NCI-H1694 (cell line): ENCODE results near the gene DNAH3.
"Not testable (repeated sequence)": the region's sequence is repeated elsewhere in the genome, so short reads cannot be mapped to it uniquely, and the experiment has no call there.

ENCODE experiments used
- DNase-seq: peaks from one replicate; lab custom pipeline; 2025; lab: John Stamatoyannopoulos, UW

DNAH3 gene

DNA sequence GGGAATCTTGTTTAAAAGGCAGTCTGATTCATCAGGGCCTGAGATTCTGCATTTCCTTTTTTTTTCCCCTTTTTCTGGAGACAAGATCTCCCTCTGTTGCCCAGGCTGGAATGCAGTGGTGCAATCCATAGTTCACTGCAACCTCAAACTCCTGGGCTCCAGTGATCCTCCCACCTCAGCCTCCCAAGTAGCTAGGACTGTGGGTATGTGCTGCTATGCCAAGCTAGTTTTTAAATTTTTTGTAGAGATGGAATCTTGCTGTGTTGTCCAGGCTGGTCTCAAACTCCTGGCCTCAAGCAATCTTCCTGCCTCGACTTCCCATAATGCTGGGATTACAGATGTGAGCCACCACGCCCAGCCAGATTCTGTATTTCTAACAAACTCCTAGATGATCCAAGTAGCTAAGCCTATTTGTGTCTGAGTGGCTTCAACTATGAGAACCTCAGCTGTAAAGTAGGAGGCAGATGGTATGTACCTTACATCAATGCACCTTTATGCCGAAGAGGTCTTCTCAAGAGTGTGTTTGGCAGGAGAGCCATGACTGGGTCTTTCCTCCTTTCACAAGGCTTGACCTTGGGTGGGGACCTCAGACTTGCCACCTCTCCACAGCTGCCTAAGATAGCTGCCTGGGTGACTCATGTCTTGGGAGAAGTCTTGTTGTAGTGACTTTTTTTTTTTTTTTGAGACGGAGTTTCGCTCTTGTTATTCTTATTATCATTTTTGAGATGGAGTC lies 18.8 kb upstream of the DNAH3 start:
- DNase-seq, result no peak

DNA sequence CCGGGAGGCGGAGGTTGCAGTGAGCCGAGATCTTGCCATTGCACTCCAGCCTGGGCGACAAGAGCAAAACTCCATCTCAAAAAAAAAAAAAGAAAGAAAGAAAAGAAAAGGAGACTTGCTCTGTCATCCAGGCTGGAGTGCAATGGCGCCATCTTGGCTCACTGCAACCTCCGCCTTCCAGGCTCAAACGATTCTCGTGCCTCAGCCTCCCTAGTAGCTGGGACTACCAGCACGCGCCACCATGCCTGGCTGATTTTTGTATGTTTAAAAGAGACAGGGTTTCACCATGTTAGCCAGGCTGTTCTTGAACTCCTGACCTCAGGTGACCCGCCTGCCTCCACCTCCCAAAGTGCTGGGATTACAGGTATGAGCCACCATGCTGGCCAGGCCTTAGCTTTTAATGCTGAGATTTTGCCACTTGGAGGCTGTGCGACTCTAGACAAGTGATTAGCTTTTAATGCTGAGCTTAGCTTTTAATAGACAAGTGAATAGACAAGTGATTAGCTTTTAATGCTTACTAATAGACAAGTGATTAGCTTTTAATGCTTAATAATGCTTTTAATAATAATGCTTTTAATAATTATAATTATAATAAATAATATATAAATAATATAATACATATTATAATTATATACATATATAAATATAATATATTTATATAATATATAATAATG lies 17.4 kb upstream of the DNAH3 start:
- no peak for DNase-seq

DNA sequence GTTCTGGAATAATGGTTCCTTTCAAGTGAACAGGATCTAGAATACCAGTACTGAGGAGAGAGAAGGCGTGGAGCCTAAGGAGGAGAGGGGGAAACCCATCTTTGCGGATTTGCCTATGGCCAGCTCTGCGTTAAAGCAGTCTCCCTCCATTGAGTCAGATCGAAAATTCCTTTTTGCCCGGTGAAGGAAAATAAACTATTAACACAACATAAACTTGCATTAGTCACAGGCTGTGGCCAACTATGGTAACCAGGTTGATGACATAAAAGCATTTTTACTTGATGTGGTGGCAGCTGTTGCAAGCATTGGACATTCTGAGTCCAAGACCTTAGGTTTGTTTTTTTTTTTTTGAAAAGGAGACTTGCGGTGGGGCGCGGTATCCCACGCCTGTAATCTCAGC lies 16.7 kb upstream of the DNAH3 start:
- no peak for DNase-seq

DNA sequence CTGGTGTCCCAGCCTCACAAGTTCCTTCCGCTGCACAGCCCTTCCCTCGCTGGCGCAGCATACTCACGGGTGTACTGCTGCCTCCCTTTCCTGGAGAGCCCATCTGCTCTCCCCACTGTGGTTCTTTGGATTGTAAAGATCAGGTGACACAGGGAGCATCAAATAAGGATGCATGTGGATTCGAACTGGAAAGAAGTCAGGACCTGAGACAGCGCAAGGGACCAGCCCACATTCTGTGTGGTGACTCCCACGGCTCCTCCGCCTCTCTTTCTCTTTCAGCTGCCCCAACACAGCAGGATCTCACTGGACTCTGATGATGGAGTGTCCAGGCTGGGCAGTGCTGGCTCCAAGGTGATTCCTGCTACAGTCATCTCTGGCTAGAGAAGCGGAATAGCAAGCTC lies 15.9 kb upstream of the DNAH3 start:
- no peak for DNase-seq

DNA sequence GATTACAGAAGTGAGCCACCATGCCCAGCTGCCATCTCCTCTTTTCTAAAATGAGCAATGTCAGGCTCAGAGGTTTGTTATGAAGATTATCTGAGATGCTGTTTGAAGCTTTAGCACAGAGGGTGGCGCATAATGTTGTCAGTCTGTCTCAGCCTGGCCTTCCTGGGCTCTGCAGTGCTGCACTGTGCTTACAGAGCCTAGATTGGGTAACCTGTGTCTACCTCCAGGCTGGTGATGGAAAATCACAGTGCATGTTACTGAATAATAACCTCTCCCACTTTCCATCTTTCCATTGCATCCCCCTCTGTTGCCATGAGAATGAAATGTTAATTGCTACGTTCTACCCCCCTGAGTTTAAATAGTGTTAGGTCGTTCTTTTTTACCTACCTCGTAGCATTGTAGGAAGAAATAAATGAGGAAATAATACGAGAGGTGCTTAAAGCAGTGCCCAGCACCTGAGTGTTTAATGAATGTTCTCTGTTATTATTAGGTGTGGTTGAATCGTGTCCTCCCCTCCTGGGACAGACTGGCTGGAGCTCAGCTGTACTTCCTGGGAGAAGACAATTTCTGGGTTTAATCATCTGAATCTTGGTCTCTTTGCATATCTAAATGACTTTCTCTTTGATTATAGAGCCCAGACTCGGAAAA lies 14.0 kb upstream of the DNAH3 start:
- DNase-seq, result no peak

DNA sequence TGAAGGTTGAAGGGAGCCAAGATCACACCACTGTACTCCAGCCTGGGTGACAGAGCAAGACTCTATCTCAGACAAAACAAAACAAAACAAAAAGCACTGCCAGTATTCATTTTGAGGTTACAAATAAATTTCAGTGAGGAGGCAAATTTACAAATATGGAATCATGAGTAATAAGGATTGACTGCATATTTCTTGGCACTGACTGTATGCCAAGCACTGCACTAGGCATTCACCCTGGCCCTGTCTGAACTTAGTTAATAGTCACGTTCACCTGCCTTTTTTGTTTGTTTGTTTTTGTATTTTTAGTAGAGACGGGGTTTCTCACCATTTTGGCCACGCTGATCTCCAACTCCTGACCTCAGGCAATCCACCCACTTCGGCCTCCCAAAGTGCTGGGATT lies 12.9 kb upstream of the DNAH3 start:
- no peak for DNase-seq

DNA sequence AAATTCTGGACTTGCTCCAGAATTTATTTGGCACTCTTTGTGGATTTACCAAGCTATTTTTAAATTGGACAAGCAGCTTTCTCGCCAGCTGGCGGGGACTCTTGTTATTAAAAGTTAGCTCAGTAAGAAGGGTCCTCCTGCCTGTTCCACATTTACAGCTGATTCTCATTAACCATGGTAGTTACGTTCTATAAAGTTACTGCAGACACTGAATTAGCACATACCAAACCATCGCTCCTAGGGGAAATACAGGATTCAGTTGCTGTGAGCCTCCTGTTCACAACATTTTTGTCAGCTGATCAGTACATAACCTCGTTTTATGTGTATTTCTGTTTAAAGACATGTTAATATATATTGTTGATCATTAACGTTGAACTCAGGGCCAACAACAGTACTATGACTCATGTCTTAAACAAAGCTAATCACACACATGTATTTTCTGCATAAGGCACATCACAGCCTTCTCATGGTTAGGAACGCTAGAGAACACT lies 12.1 kb upstream of the DNAH3 start:
- peak; percentile 59 for DNase-seq

DNA sequence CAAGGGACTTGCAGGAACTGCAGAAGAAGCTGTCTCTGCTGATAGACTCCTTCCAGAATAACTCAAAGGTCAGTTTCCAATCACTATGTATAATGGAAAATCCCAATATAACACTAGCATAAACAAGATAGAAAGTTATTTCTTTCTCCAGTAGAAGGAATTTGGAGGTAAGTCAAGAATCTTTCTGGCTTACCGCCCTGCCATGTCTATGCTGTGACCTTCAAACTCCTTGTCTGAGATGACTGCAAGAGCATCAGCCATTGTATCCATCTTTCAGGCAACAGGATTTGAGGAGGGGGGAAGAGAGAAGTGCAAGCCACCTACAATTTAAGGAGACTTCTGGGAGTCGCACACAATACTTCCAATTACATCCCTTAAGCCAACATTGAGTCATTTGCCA lies 10.6 kb upstream of the DNAH3 start:
- no peak for DNase-seq

DNA sequence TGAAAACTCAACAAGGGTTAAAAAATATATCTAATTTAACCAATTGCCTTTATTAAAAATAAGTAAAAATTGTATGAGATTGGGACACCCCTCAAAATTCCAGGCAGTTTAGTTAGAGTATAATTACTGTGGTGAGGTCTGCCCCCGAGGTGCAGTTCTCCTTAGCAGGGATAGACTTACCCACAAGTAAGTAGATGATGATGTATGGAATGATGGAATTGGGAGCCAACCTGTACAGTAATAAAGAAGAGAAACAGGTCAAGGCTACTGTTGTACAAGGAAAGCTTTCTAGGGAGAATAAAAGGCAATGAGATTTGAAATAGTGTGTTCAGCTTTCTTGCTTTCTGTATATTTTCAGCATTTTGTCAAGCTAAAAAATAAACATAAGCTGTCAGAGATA lies 9.6 kb upstream of the DNAH3 start:
- no peak for DNase-seq

DNA sequence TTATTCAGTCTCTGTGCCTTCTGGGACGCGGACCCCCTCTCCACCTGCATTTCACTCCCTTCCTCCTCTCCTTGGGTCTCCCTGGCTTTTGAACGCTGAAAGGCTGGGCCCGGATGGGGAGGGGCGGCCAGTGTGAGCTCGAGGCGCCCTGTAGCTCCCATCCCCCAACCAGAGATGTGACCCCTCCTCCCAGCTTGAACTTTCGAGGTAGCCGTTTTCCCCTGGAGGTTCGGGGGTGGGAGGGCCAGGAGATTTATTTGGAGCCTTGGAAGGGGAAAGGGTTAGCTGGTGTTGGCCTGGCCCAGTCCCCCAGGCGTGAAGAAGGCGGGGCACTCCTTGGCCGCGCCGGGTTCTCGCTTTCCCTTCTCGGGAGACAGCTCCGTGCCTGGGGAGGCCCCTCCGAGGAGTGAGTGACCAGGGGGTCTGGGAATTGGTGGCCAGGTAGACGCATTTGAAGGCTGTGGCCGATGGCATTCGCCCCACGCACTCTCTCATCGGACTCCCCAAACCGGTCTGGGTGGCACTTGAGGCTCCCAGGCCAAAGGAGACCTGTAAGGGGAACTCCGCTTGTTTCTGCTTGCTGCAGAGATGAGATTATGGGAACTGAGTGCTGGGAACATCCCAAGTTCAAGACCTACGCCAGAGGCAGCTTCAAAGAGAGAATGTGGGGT lies 8.8 kb upstream of the DNAH3 start:
- no peak for DNase-seq

DNA sequence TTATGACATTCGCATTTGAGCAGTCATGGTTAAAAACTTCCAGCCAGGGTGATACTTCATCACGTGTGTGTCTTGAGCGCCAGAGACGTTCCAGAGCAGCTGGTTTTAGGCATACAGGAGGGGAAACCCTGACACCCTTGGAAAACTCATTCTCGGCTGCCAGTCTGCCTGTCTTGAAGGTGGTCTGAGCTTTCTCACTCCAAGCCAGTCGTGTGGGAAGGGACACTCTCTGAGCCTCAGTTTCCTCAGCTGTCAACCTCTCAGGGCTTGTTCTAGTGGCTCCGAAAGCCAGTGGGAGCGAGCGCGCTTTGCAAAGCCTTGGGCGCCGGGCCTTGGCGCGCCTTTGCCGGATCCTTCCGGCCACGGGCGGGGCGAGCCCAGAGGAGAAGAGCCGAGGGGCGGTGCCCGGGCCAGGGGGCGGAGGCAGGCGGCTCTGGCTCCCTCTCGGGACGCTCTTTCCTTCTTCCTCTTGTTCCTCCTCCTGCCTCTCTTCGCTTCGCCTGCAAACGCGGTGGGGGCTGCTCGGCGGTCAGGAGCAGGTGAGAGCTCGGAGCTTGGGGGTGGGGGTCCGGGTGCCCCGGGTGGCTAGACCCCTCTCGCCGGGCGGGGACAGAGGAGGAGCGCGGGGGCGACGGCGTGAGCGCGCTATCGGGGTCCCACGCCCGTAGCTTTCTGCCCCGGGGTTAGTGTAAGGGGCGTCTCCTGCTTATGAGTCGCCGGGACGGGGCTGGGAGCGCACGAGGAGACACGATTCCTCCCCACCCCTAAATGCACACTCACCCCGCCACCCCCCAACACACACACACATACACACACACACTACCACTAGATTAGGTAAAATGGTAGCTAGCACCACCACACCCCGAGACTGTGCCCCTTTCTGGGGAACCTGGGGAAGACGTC lies 7.8 kb upstream of the DNAH3 start, which contains the start of gene LDAF1:
TSS of gene LDAF1 (plus strand) at position 467 of the 903 bp plus-strand sequence. CDS start 2,509 bp downstream, outside the sequence.
- no peak for DNase-seq

DNA sequence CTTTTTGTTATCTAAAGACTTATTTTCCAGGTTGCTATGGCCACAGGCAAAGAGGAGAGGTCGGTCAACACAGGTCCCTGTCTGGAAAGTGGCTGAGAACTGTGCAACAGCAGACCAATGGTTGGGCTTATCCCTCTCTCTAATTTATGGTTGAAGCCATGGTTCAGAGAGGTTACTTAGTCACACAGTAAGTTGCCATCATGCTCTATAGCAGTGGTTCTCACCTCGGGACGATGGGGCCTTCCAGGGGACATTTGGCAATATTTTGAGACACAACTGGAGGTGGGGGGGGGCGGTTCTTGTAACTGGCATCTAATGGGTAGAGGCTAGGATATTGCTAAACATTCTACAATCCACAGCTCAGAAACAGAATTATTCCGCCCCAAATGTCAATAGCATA lies 7.0 kb upstream of the DNAH3 start:
- no peak for DNase-seq

DNA sequence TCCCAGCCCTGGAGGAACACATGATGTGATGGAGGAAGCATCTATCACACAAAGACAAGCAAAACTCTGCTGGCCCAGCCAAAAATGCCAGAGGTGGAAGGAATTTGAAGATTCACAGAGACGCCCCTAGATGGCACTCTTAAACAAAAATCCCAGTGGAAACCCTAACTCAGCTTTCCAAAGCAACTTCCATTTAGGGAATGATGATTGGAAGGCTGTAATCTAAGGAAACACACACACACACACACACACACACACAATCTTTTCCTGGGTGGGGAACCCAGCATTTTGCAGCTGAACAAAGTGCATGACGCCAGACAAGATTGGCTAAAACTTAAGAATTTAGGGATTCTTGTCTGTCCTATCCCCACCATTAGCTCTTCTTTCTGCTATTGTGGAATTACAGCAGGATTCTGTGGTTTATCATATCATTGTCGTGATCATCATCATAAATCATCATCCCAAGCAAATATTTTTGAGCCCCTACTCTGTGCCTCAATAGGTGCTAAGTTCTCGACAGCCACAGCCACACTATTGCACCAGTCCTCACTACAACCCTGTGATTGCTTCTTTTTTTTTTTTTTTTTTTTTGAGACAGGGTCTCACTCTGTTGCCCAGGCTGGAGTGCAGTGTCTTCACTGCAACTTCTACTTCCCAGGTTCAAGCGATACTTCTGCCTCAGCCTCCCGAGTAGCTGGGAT lies 6.3 kb upstream of the DNAH3 start:
- peak; percentile 57 for DNase-seq

DNA sequence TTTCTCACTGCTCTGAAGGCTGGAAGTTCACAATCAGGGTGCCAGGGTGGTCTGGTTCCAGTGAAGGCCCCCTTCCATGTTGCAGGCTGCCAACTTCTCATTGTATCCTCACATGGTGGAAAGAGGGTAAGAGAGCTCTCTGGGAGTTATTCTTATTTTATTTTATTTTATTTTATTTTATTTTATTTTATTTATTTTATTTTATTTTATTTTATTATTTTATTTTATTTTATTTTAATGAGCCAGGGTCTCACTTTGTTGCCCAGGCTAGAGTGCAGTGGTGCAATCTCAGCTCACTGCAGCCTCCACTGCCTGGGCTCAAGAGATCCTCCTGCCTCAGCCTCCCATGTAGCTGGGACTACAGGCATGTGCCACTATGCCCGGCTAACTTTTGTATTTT lies 5.4 kb upstream of the DNAH3 start:
- DNase-seq, result not testable (repeated sequence)

DNA sequence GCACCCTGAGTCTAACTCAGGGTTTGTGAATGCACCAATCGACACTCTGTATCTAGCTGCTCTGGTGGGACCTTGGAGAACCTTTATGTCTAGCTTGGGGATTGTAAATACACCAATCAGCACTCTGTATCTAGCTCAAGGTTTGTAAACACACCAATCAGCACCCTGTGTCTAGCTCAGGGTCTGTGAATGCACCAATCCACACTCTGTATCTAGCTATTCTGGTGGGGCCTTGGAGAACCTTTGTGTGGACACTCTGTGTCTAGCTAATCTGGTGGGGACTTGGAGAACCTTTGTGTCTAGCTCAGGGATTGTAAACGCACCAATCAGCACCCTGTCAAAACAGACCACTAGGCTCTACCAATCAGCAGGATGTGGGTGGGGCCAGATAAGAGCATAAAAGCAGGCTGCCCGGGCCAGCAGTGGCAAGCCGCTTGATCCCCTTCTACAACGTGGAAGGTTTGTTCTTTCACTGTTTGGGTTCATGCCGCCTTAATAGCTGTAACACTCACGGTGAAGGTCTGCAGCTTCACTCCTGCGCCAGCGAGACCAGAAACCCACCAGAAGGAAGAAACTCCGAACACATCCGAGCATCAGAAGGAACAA lies 2.6 kb upstream of the DNAH3 start:
- not testable (repeated sequence) for DNase-seq

DNA sequence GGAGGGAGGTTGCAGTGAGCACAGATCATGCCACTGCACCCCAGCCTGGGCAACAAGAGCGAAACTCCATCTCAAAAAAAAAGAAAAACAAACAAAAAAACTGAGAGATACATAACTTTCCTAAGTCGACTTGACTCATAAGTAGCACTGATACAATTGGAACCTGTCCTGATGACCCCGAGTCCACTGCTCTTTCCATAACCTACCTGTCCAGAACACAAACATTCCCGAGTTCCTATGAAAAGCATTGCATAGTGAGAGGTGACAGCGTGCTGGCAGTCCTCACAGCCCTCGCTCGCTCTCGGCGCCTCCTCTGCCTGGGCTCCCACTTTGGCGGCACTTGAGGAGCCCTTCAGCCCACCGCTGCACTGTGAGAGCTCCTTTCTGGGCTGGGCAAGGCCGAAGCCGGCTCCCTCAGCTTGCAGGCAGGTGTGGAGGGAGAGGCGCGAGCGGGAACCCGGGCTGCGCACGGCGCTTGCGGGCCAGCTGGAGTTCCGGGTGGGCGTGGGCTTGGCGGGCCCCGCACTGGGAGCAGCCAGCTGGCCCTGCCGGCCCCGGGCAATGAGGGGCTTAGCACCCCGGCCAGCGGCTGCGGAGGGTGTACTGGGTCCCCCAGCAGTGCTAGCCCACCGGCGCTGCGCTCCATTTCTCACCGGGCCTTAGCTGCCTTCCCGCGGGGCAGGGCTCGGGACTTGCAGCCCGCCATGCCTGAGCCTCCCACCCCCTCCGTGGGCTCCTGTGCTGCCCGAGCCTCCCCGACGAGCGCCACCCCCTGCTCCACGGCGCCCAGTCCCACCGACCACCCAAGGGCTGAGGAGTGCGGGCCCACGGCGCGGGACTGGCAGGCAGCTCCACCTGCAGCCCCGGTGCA lies 1.7 kb upstream of the DNAH3 start:
- not testable (repeated sequence) for DNase-seq

DNA sequence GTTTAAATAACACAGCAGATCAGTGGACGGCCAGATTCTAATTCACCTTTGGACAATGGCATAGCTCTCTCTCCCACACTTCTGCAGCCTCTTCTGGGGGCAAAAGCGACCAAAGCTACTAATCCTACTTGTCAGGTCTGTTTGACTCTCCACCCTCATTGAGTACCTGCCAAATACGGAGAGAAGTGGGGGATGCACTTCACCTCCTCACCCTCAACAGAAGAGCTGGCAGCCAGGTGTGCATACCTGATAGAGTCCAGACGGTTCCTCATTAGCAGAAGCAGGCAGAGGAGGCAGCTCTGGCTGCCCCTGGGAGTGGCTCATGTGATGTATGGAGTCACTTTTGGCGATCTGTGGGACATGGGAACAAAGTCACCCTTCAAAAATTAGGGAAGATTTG lies 4.9 kb downstream of the DNAH3 start:
- DNase-seq, result no peak

DNA sequence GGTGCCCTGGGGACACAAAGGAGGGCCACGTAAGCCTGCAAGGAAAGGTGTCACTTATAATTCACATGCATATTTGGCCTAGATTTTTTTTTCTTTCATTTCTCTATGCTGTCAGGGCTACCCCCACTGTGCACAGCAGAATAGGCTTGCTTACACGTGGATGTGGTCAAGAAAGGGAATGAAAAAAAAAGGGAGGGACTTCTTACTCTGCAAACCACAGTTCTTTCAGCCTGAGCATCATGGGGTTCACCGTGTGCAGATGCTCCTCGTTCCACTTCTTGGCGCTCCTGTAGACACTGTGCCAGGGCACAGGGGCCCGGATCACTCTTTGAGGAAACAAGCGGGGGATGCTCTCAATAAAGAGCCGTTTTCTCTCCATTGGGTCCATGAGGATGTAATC lies 16.6 kb downstream of the DNAH3 start:
- DNase-seq, result no peak

DNA sequence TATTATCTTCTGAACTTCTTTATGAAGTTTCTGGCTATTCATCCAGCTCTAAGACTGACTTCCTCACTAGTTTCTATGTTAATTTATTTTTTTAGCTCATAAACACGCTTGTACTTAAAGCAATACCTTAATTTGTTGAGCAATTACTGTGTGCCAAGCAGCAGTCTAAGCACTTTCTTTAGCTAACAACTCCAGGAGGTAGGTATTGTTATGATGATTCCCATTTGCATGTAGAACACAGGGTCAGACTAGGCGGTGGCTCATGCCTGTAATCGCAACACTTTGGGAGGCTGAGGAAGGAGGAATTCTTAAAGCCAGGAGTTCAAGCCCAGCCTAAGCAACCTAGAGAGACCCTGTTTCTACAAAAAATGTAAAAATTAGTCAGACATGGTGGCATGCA lies 19.8 kb downstream of the DNAH3 start:
- no peak for DNase-seq
